ENCODE data around the gene CBLIF.
"Not testable (repeated sequence)": the region's sequence is repeated elsewhere in the genome, so short reads cannot be mapped to it uniquely, and the experiment has no call there.

Gene CBLIF

DNA sequence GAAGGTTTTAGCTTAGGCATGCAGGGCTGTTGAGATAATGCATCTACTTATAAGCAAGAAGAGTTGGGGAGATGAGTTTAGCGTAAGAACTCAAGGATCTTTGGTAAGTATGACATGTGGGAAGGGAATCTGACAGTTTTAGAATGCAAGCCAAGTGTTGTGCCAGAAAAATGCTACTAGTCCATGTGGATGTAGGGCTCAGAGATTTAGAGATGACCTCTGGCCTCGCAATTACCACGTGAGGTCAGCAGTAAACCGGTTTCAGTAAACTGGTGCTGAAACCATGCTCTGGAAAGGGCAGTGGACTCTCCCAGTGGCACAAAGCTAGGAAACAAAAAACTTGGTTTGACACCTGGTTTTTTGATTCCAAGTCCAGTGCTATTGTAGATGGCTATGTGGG is 53.7 kb downstream of the CBLIF start:
- no peak for DNase-seq

DNA sequence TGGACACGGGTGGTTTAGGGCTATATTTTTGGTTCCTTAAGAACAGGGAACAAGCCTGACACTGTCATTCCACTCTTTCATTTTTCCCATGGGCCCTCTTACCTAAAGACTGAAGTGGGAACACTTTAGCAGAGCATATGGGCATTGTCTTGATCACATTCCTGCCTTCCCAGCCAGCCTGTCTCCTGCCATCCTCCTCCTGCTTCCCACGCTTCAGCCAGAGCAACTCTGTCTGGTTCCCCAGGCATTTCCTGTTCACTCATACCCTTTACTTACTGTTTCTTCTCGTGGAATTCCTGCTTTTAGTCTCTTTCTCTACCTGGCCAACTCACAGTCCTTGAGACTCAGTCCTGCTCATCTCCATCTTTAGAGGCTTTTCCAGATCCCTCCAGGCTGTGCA is 57.5 kb downstream of the CBLIF start:
- no peak for DNase-seq

DNA sequence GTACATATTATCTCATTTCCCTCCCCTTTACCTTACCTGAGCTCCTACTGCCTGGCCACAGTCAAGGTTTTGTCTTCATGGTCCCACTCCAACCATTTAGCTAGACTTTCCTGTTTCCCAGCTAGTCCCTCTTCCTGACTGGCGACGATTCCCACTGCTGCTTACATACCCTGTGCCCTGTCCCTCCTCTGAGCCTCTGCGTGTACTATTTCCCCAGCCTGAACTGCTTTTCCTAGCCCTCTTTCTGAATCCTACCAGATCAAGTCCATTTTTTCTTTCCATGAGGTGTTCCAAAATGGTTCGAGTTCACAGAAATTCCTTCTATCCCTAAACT is 58.1 kb downstream of the CBLIF start:
- DNase-seq = no peak

DNA sequence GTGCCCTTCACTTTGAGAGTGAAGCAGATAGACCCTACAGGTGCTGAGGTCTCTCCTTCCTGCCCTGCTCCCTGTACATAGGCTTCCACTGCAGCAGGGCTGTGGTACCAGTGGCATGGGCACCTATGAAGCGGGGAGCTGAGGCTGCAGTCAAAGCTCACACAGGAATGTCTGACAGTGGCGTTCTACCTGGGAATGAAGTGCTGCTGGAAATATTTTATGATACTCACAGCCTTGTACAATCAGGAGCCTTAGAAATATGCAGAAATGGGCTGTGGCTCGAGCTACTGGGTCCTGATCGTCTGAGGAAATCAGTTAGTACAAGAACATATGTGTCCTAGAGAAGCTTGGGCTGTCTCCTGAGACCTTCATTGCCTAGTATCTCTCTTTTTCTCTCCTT is 59.5 kb downstream of the CBLIF start:
- no peak for DNase-seq

DNA sequence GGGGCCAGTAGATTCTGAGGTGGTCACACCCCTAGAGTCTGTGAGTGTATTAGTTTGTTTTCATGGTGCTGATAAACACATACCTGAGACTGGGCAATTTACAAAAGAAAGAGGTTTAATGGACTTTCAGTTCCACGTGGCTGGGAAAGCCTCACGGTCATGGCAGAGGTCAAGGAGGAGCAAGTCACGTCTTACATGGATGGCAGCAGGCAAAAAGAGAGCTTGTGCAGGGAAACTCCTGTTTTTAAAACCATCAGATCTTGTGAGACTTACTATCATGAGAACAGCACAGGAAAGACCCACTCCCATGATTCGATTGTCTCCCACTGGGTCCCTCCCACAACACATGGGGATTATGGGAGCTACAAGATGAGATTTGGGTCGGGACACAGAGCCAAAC is 60.9 kb downstream of the CBLIF start:
- not testable (repeated sequence) for DNase-seq

DNA sequence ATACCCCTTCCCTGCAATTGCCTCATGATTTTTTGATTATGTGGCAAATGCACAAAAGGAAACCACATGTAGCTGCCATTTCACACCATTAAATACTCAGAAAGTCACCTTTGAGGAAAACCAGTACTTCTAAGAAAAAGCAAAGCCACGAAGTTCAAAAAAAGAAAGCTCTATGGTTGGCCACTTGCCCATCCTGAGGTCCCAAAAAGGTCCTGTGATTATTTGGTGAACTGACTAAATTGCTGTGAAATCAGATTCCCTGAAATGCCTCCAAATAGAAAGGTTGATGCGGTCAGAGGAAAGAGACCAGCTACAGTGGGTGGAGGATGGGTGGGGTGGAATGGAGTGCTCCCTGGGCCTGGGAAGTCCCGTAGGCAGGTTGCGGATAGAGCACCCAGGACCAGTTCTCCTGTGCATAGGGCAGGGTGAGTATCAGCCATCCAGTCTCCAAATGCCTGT is 61.6 kb downstream of the CBLIF start:
- no peak for DNase-seq

DNA sequence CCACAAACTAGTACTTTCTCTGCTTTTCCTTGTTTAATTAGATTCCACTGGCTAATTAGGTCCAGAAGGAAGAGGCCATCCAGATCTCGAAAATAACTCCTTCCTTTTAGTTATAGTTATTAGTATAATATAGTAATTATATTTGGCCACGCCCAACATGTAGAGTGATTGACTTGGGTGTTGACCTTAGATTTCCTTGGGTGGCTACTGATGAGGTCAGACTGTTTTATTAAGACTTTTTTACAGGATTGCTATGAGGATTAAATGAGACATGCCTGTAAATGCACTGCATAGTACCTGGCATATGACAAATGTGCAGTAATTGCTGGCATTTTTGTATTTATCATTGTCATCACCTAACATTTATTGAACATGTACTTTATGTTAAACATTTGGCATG is 63.2 kb downstream of the CBLIF start:
- no peak for DNase-seq

DNA sequence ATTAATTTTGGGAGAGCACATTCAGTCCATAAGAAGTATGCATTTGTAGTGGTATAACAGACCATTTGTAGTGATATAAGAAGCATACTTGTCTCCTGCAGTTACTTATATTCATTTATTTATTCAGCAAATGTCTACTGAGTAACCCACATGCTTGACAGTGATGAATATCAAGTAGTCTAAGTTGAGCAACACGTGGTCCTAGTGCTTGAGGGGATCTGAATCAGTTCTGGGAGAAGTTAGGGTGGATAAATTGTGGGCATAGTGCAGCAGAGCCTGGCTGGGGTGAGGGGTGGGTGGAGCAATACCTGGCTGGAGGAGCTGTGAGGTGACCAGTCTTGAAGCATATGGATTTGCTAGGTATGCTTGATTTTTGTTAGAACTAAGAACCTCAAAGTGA is 65.8 kb downstream of the CBLIF start:
- DNase-seq = no peak

All from stimulated activated CD8-positive, alpha-beta memory T cell treated with anti-CD3 and anti-CD28 coated beads, Interleukin-4, amount 100 ng/mL, for 48 hours (primary cell).